Hepatocyte (in vitro differentiated cells): ENCODE data around the gene ADAM12. TPM values are rescaled to one million over a fixed set of nuclear protein-coding genes. Genes with fewer than 3 reads are reported as not detected.

Source experiments
- DNase-seq: peaks from one replicate; pipeline ENCODE4 v3.0.0-alpha.2; 2016; ENCODE audit warnings: low spot score
- H2AFZ ChIP-seq: fragments of 200-600 bp; sonication (generic); 2 replicates; pipeline ENCODE4 v1.6.0; 2016; ENCODE audit warnings: antibody characterized with exemption, mild to moderate bottlenecking
- H3K27ac ChIP-seq: fragments of 200-600 bp; sonication (generic); 2 replicates; pipeline ENCODE4 v1.5.1; 2016; ENCODE audit warnings: mild to moderate bottlenecking
- H3K27me3 ChIP-seq: fragments of 200-600 bp; sonication (generic); 2 replicates; pipeline ENCODE4 v1.6.1; 2016
- H3K36me3 ChIP-seq: fragments of 200-600 bp; sonication (generic); replicated peaks from 2 replicates; pipeline ENCODE4 v1.5.1; 2016; ENCODE audit warnings: low read depth; ENCODE audit not compliant: insufficient read depth
- H3K4me1 ChIP-seq: fragments of 200-600 bp; sonication (generic); 2 replicates; pipeline ENCODE4 v1.5.1; 2016; ENCODE audit warnings: mild to moderate bottlenecking, moderate library complexity; ENCODE audit not compliant: insufficient read depth
- H3K4me2 ChIP-seq: fragments of 200-600 bp; sonication (generic); 2 replicates; pipeline ENCODE4 v1.6.0; 2016
- H3K4me3 ChIP-seq: fragments of 200-600 bp; sonication (generic); 2 replicates; pipeline ENCODE4 v1.5.1; 2016; ENCODE audit warnings: mild to moderate bottlenecking
- H3K79me2 ChIP-seq: fragments of 200-600 bp; sonication (generic); 2 replicates; pipeline ENCODE4 v1.6.0; 2017; ENCODE audit warnings: mild to moderate bottlenecking
- H3K9me2 ChIP-seq: fragments of 200-600 bp; sonication (generic); replicated peaks from 2 replicates; pipeline ENCODE4 v1.6.0; 2017; ENCODE audit warnings: mild to moderate bottlenecking; ENCODE audit not compliant: insufficient read depth
- H3K9me3 ChIP-seq: fragments of 200-600 bp; sonication (generic); 2 replicates; pipeline ENCODE4 v1.5.1; 2016; ENCODE audit warnings: low read depth, mild to moderate bottlenecking
- H4K20me1 ChIP-seq: fragments of 200-600 bp; sonication (generic); 2 replicates; pipeline ENCODE4 v1.6.0; 2016; ENCODE audit warnings: mild to moderate bottlenecking; ENCODE audit not compliant: insufficient read depth, poor library complexity, severe bottlenecking
- EZH2 ChIP-seq: fragments of 200-600 bp; sonication (generic); IDR thresholded peaks from 2 replicates; pipeline ENCODE4 v1.6.1; 2016; ENCODE audit warnings: antibody characterized with exemption, mild to moderate bottlenecking, borderline replicate concordance
- EZH2phosphoT487 ChIP-seq: fragments of 200-600 bp; sonication (generic); IDR thresholded peaks from one replicate; pipeline ENCODE4 v1.6.1; 2018; ENCODE audit warnings: antibody characterized with exemption, mild to moderate bottlenecking, low read depth, moderate library complexity; ENCODE audit not compliant: unreplicated experiment, severe bottlenecking
- WGBS: methylation state at CpG from one replicate; pipeline ENCODE4 v1.1.6; 2016; ENCODE audit warnings: low lambda C conversion rate; ENCODE audit errors: missing lambda C conversion rate; 5-methylcytosine and 5-hydroxymethylcytosine counted together
- polyA plus RNA-seq: library from polyadenylated mRNA; unstranded; fragments of >200 nt; fragmentation: Nextera tagmentation; extraction: Ambion mirVana; gene quantifications from 2 replicates; pipeline ENCODE4 v1.2.1, GENCODE V29; 2016
- total RNA-seq: library from RNA; depleted of rRNA; stranded (reverse); fragments of >200 nt; gene quantifications from 2 replicates; pipeline ENCODE4 v1.2.3, GENCODE V29; 2014
- TF ChIP-seq, protein P1 (sequence below): fragments of 200-600 bp; sonication (generic); IDR thresholded peaks from 2 replicates; pipeline ENCODE4 v1.5.1; 2016; ENCODE audit warnings: antibody characterized with exemption, mild to moderate bottlenecking; ENCODE audit not compliant: poor library complexity

The ADAM12 gene
- total and polyA plus RNA-seq, 2 experiments from 2014 or later: 4.9 to 11.3 TPM

DNA sequence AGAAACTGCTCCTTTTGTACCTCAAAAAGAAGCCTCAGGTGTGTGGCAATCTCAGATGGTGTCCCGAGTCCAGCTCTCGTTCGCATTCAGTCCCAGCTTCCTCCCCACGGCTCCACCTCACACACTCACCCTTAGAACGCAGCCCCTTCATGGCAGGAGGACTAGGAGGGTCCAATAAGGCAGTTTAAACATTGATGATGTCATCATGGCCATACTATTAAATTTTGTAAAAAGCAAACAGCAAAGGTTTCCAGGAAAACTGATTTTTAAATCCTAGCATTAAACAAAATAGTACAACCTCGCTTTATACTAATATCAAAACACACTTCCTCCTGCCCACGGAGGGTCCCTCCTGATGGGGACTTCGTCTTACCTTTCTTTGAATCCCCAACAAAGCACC, 133.0 kb downstream of the ADAM12 start:
- no peak overlapping the region for H3K4me2 ChIP-seq
- H3K9me3 ChIP-seq: no peaks in the 10 kb centered on the region
- no peaks in the 10 kb centered on the region for H3K4me1 ChIP-seq
- H3K36me3 ChIP-seq: no peaks in the 10 kb centered on the region
- H3K9me2 ChIP-seq: no peaks in the 10 kb centered on the region
- WGBS: 92% methylated on average over 8 of the region's 8 CpGs
- no peaks in the 10 kb centered on the region for H3K27me3 ChIP-seq
- no peak for DNase-seq
- H2AFZ ChIP-seq: no peak overlapping the region
- no peak overlapping the region for H3K4me3 ChIP-seq
- no peaks in the 10 kb centered on the region for H3K79me2 ChIP-seq
- no peak overlapping the region for H3K27ac ChIP-seq
- no peaks in the 10 kb centered on the region for H4K20me1 ChIP-seq
- TF ChIP-seq EZH2phosphoT487 (no peak), EZH2 (no peak)
- TF ChIP-seq, protein P1, sequence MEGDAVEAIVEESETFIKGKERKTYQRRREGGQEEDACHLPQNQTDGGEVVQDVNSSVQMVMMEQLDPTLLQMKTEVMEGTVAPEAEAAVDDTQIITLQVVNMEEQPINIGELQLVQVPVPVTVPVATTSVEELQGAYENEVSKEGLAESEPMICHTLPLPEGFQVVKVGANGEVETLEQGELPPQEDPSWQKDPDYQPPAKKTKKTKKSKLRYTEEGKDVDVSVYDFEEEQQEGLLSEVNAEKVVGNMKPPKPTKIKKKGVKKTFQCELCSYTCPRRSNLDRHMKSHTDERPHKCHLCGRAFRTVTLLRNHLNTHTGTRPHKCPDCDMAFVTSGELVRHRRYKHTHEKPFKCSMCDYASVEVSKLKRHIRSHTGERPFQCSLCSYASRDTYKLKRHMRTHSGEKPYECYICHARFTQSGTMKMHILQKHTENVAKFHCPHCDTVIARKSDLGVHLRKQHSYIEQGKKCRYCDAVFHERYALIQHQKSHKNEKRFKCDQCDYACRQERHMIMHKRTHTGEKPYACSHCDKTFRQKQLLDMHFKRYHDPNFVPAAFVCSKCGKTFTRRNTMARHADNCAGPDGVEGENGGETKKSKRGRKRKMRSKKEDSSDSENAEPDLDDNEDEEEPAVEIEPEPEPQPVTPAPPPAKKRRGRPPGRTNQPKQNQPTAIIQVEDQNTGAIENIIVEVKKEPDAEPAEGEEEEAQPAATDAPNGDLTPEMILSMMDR: no peak

- no peaks in the 10 kb centered on the region for H3K79me2 ChIP-seq
These were observed 134.7 kb downstream of the ADAM12 start for GRCh38 chr10:126253611-126253998.

GRCh38 chr10:126252884-126253610, 135.2 kb downstream of the ADAM12 start:
- H3K9me3 ChIP-seq: no peaks in the 10 kb centered on the region
- H3K4me1 ChIP-seq: peaks cover under 1% of the 10 kb centered on the region
- H3K36me3 ChIP-seq: no peaks in the 10 kb centered on the region
- WGBS: 43% methylated on average over 9 of the region's 9 CpGs
- peak overlapping the region; percentile 65 for H3K27ac ChIP-seq
- no peak overlapping the region for H2AFZ ChIP-seq
- no peaks in the 10 kb centered on the region for H3K79me2 ChIP-seq
- no peak overlapping the region for H3K4me2 ChIP-seq
- TF ChIP-seq EZH2 (no peak), EZH2phosphoT487 (no peak)
- TF ChIP-seq, protein P1: no peak
- no peaks in the 10 kb centered on the region for H3K27me3 ChIP-seq
- peak; percentile 51 for DNase-seq
- H3K9me2 ChIP-seq: no peaks in the 10 kb centered on the region
- no peak overlapping the region for H3K4me3 ChIP-seq
- no peaks in the 10 kb centered on the region for H4K20me1 ChIP-seq

More at GRCh38 chr10:126253611-126253998, 134.7 kb downstream of the ADAM12 start:
- no peaks in the 10 kb centered on the region for H4K20me1 ChIP-seq
- no peak overlapping the region for H2AFZ ChIP-seq
- no peaks in the 10 kb centered on the region for H3K27me3 ChIP-seq
- TF ChIP-seq, protein P1: no peak
- TF ChIP-seq EZH2 (no peak), EZH2phosphoT487 (no peak)
- H3K9me3 ChIP-seq: no peaks in the 10 kb centered on the region
- no peaks in the 10 kb centered on the region for H3K36me3 ChIP-seq
- H3K4me1 ChIP-seq: no peaks in the 10 kb centered on the region
- H3K9me2 ChIP-seq: no peaks in the 10 kb centered on the region
- no peak overlapping the region for H3K4me2 ChIP-seq
- 83% methylated on average over 4 of the region's 4 CpGs for WGBS
- H3K27ac ChIP-seq: peak overlapping the region; percentile 65
- no peak overlapping the region for H3K4me3 ChIP-seq
- no peak for DNase-seq
